Renal cortex interstitium (tissue), 11 donors: ENCODE data around the gene R3HDM4. TPM values are rescaled to one million over a fixed set of nuclear protein-coding genes. Genes with fewer than 3 reads are reported as not detected.
"Not testable (repeated sequence)": the region's sequence is repeated elsewhere in the genome, so short reads cannot be mapped to it uniquely, and the experiment has no call there.

ENCODE experiments used
- DNase-seq, 11 donors: peaks; one replicate each; pipeline ENCODE4 v3.0.0-alpha.2; 2013; ENCODE audit warnings: low read depth in 9 of 11, low spot score in 4 of 11; ENCODE audit errors: extremely low read depth in 1 of 11
- polyA plus RNA-seq, 3 donors: library from polyadenylated mRNA; unstranded; fragments of 120-200 nt; gene quantifications; one replicate each; pipeline ENCODE4 v1.2.1, GENCODE V29; 2013; ENCODE audit not compliant: insufficient read length in 3 of 3

The R3HDM4 gene
- polyA plus RNA-seq, 3 donors = 33.7 to 55.0 (median 49.0) TPM

- not testable (repeated sequence) for DNase-seq
These were observed 59.3 kb downstream of the R3HDM4 start for GRCh38 chr19:853614-854220.

- DNase-seq = no peak
These were observed 59.9 kb downstream of the R3HDM4 start for GRCh38 chr19:853014-853585.

- DNase-seq = no peak
These were observed 60.6 kb downstream of the R3HDM4 start, which contains the start of gene ELANE for GRCh38 chr19:852136-853013. Gene ELANE, plus strand, starts transcription at chr19:852303. Its CDS starts 26 bp downstream, at chr19:852329.

GRCh38 chr19:850979-851335 lies 62.1 kb downstream of the R3HDM4 start:
- DNase-seq = no peak

GRCh38 chr19:850221-850978 lies 62.6 kb downstream of the R3HDM4 start:
- DNase-seq = peak in 4 of 11 donors; percentile 50 to 57 (median 52)

- DNase-seq = not testable (repeated sequence)
These were observed 63.8 kb downstream of the R3HDM4 start for GRCh38 chr19:849195-849594.

- DNase-seq = no peak
These were observed 64.6 kb downstream of the R3HDM4 start for GRCh38 chr19:848386-848921.

Other genes with a start within 250 kb of the R3HDM4 start
- gene FSTL3, start 236.8 kb downstream of the R3HDM4 start, polyA plus RNA-seq = 10 to 100 TPM; 14.8 to 26.8 (median 20.7) TPM
- under 1 TPM; 0.13 to 0.20 (median 0.19) TPM for gene PRSS57, start 217.8 kb downstream of the R3HDM4 start, polyA plus RNA-seq
- 100 to 1,000 TPM in 2 of 3 donors, 10 to 100 TPM in 1; 69.0 to 111 (median 105) TPM for gene PALM, start 204.3 kb downstream of the R3HDM4 start, polyA plus RNA-seq
- gene MISP, start 162.1 kb downstream of the R3HDM4 start, polyA plus RNA-seq = 10 to 100 TPM in 1 of 3 donors, 1 to 10 TPM in 2; 4.4 to 14.4 (median 5.8) TPM
- gene PTBP1, start 115.8 kb downstream of the R3HDM4 start, polyA plus RNA-seq = 100 to 1,000 TPM; 349 to 460 (median 382) TPM
- 10 to 100 TPM in 2 of 3 donors, 1 to 10 TPM in 1; 8.2 to 19.3 (median 15.8) TPM for gene PLPPR3, start 91.3 kb downstream of the R3HDM4 start, polyA plus RNA-seq
- 1 to 10 TPM; 1.4 to 1.9 (median 1.9) TPM for gene AZU1, start 85.4 kb downstream of the R3HDM4 start, polyA plus RNA-seq
- gene PRTN3, start 72.2 kb downstream of the R3HDM4 start, polyA plus RNA-seq = 1 to 10 TPM in 2 of 3 donors, under 1 TPM in 1; 0.81 to 2.4 (median 1.6) TPM
- gene ELANE, start 60.9 kb downstream of the R3HDM4 start, polyA plus RNA-seq = under 1 TPM; 0.33 to 0.98 (median 0.34) TPM
- 1 to 10 TPM; 1.9 to 4.9 (median 3.9) TPM for gene CFD, start 53.6 kb downstream of the R3HDM4 start, polyA plus RNA-seq
- 10 to 100 TPM; 40.3 to 68.6 (median 58.3) TPM for gene MED16, start 20.0 kb downstream of the R3HDM4 start, polyA plus RNA-seq
- not detected for gene RNU6-9, start 19.7 kb downstream of the R3HDM4 start, polyA plus RNA-seq
- gene KISS1R, start 4.1 kb upstream of the R3HDM4 start, polyA plus RNA-seq = 1 to 10 TPM in 2 of 3 donors, under 1 TPM in 1; 0.34 to 1.2 (median 1.1) TPM
- gene ARID3A, start 12.8 kb upstream of the R3HDM4 start, polyA plus RNA-seq = 10 to 100 TPM; 19.9 to 37.0 (median 28.3) TPM
- 10 to 100 TPM; 30.6 to 72.6 (median 54.1) TPM for gene WDR18, start 71.1 kb upstream of the R3HDM4 start, polyA plus RNA-seq
- gene GRIN3B, start 87.2 kb upstream of the R3HDM4 start, polyA plus RNA-seq = 1 to 10 TPM in 2 of 3 donors, under 1 TPM in 1; 0.37 to 2.0 (median 1.2) TPM
- 100 to 1,000 TPM in 2 of 3 donors, 10 to 100 TPM in 1; 92.3 to 145 (median 126) TPM for gene TMEM259, start 107.9 kb upstream of the R3HDM4 start, polyA plus RNA-seq
- gene RNU6-2, start 108.3 kb upstream of the R3HDM4 start, polyA plus RNA-seq = not detected
- gene CNN2, start 113.4 kb upstream of the R3HDM4 start, polyA plus RNA-seq = 100 to 1,000 TPM; 163 to 196 (median 180) TPM
- 10 to 100 TPM in 1 of 3 donors, 1 to 10 TPM in 2; 7.2 to 10.1 (median 8.2) TPM for gene ABCA7, start 126.9 kb upstream of the R3HDM4 start, polyA plus RNA-seq
- gene ARHGAP45, start 153.9 kb upstream of the R3HDM4 start, polyA plus RNA-seq = 10 to 100 TPM in 2 of 3 donors, 1 to 10 TPM in 1; 8.5 to 15.7 (median 15.4) TPM
- gene POLR2E, start 182.2 kb upstream of the R3HDM4 start, polyA plus RNA-seq = 100 to 1,000 TPM; 120 to 167 (median 144) TPM
- gene GPX4, start 190.8 kb upstream of the R3HDM4 start, polyA plus RNA-seq = 100 to 1,000 TPM; 237 to 269 (median 243) TPM